ENCODE data around the gene PRDM11. TPM values are rescaled to one million over a fixed set of nuclear protein-coding genes. Genes with fewer than 3 reads are reported as not detected.

PRDM11 gene
- total RNA-seq, 1 donor from 2014 or later, result 1.4 TPM

- intact Hi-C loops (cut with micrococcal nuclease), result no loop called here
- Mint-ChIP-seq H3K36me3 (ENCODE audit: low read depth) (no peaks in the 10 kb centered on the region), H3K9me3 (no peaks in the 10 kb centered on the region), H3K27ac (no peak overlapping the region), H3K4me3 (no peak overlapping the region), H3K4me1 (peaks cover 2% of the 10 kb centered on the region), H3K27me3 (peaks cover 36% of the 10 kb centered on the region)
- DNase-seq, result no peak
These were observed 34.4 kb downstream of the PRDM11 start for GRCh38 chr11:45180848-45181192.

- Mint-ChIP-seq H3K36me3 (ENCODE audit: low read depth) (no peaks in the 10 kb centered on the region), H3K27ac (no peak overlapping the region), H3K4me1 (peaks cover 2% of the 10 kb centered on the region), H3K4me3 (no peak overlapping the region), H3K9me3 (no peaks in the 10 kb centered on the region), H3K27me3 (peaks cover 36% of the 10 kb centered on the region)
- intact Hi-C loops (cut with micrococcal nuclease), result no loop called here
- DNase-seq, result no peak
These were observed 34.9 kb downstream of the PRDM11 start for GRCh38 chr11:45181193-45181888.

GRCh38 chr11:45181889-45182550 lies 35.6 kb downstream of the PRDM11 start:
- DNase-seq, result no peak
- Mint-ChIP-seq H3K4me1 (peaks cover 2% of the 10 kb centered on the region), H3K9me3 (no peaks in the 10 kb centered on the region), H3K36me3 (ENCODE audit: low read depth) (no peaks in the 10 kb centered on the region), H3K27ac (no peak overlapping the region), H3K4me3 (no peak overlapping the region), H3K27me3 (peaks cover 36% of the 10 kb centered on the region)
- intact Hi-C loops (cut with micrococcal nuclease), result no loop called here

GRCh38 chr11:45182902-45183301 lies 36.5 kb downstream of the PRDM11 start:
- H3K27ac Mint-ChIP-seq, result no peak overlapping the region
- intact Hi-C loops (cut with micrococcal nuclease), result no loop called here
- DNase-seq, result no peak

GRCh38 chr11:45184640-45185039 lies 38.2 kb downstream of the PRDM11 start:
- intact Hi-C loops (cut with micrococcal nuclease), result no loop called here
- DNase-seq, result no peak
- H3K27ac Mint-ChIP-seq, result no peak overlapping the region
- no peaks in the 10 kb centered on the region for H3K9me3 Mint-ChIP-seq
- peaks cover 2% of the 10 kb centered on the region for H3K4me1 Mint-ChIP-seq
- H3K36me3 Mint-ChIP-seq (ENCODE audit: low read depth), result no peaks in the 10 kb centered on the region
- peaks cover 13% of the 10 kb centered on the region for H3K27me3 Mint-ChIP-seq
- H3K4me3 Mint-ChIP-seq, result no peak overlapping the region

More at GRCh38 chr11:45182902-45183301, 36.5 kb downstream of the PRDM11 start:
- Mint-ChIP-seq H3K9me3 (no peaks in the 10 kb centered on the region), H3K36me3 (ENCODE audit: low read depth) (no peaks in the 10 kb centered on the region), H3K27me3 (peaks cover 30% of the 10 kb centered on the region), H3K4me3 (no peak overlapping the region), H3K4me1 (peaks cover 2% of the 10 kb centered on the region)

- intact Hi-C loops (cut with micrococcal nuclease), result no loop called here
- Mint-ChIP-seq H3K9me3 (no peaks in the 10 kb centered on the region), H3K27ac (no peak overlapping the region), H3K4me1 (no peaks in the 10 kb centered on the region), H3K36me3 (ENCODE audit: low read depth) (no peaks in the 10 kb centered on the region), H3K4me3 (no peak overlapping the region), H3K27me3 (peaks cover 9% of the 10 kb centered on the region)
- DNase-seq, result no peak
These were observed 38.8 kb downstream of the PRDM11 start for GRCh38 chr11:45185228-45185729.

GRCh38 chr11:45187375-45187774 lies 40.9 kb downstream of the PRDM11 start:
- intact Hi-C loops (cut with micrococcal nuclease), result no loop called here
- H3K36me3 Mint-ChIP-seq (ENCODE audit: low read depth), result no peaks in the 10 kb centered on the region
- H3K27ac Mint-ChIP-seq, result no peak overlapping the region
- H3K4me1 Mint-ChIP-seq, result no peaks in the 10 kb centered on the region
- no peaks in the 10 kb centered on the region for H3K27me3 Mint-ChIP-seq
- H3K4me3 Mint-ChIP-seq, result no peak overlapping the region
- H3K9me3 Mint-ChIP-seq, result no peaks in the 10 kb centered on the region
- no peak for DNase-seq

- Mint-ChIP-seq H3K27ac (no peak overlapping the region), H3K36me3 (ENCODE audit: low read depth) (no peaks in the 10 kb centered on the region), H3K4me1 (no peaks in the 10 kb centered on the region), H3K4me3 (no peak overlapping the region), H3K27me3 (no peaks in the 10 kb centered on the region), H3K9me3 (no peaks in the 10 kb centered on the region)
- no peak for DNase-seq
- intact Hi-C loops (cut with micrococcal nuclease), result no loop called here
These were observed 41.7 kb downstream of the PRDM11 start for GRCh38 chr11:45188127-45188526.

GRCh38 chr11:45189230-45189629 lies 42.8 kb downstream of the PRDM11 start:
- Mint-ChIP-seq H3K27ac (no peak overlapping the region), H3K27me3 (no peaks in the 10 kb centered on the region), H3K9me3 (no peaks in the 10 kb centered on the region), H3K36me3 (ENCODE audit: low read depth) (no peaks in the 10 kb centered on the region), H3K4me3 (no peak overlapping the region), H3K4me1 (no peaks in the 10 kb centered on the region)
- DNase-seq, result no peak
- intact Hi-C loops (cut with micrococcal nuclease), result no loop called here

- Mint-ChIP-seq H3K36me3 (ENCODE audit: low read depth) (no peaks in the 10 kb centered on the region), H3K4me1 (no peaks in the 10 kb centered on the region), H3K27ac (no peak overlapping the region), H3K9me3 (no peaks in the 10 kb centered on the region), H3K4me3 (no peak overlapping the region), H3K27me3 (no peaks in the 10 kb centered on the region)
- no peak for DNase-seq
- intact Hi-C loops (cut with micrococcal nuclease), result no loop called here
These were observed 47.3 kb downstream of the PRDM11 start for GRCh38 chr11:45193695-45194094.

GRCh38 chr11:45204761-45205160 lies 58.3 kb downstream of the PRDM11 start:
- no peak overlapping the region for H3K27ac Mint-ChIP-seq
- no peaks in the 10 kb centered on the region for H3K4me1 Mint-ChIP-seq
- H3K9me3 Mint-ChIP-seq, result peaks cover 3% of the 10 kb centered on the region
- DNase-seq, result no peak
- H3K27me3 Mint-ChIP-seq, result no peaks in the 10 kb centered on the region
- no peaks in the 10 kb centered on the region for H3K36me3 Mint-ChIP-seq (ENCODE audit: low read depth)
- intact Hi-C loops (cut with micrococcal nuclease), result no loop called here
- H3K4me3 Mint-ChIP-seq, result no peak overlapping the region

- no peak overlapping the region for H3K4me3 Mint-ChIP-seq
- no peak for DNase-seq
These were observed 59.5 kb downstream of the PRDM11 start for GRCh38 chr11:45205978-45206377.

GRCh38 chr11:45208135-45208534 lies 61.7 kb downstream of the PRDM11 start:
- Mint-ChIP-seq H3K36me3 (ENCODE audit: low read depth) (no peaks in the 10 kb centered on the region), H3K27ac (no peak overlapping the region), H3K4me3 (no peak overlapping the region), H3K9me3 (peaks cover 3% of the 10 kb centered on the region), H3K4me1 (no peaks in the 10 kb centered on the region), H3K27me3 (no peaks in the 10 kb centered on the region)
- intact Hi-C loops (cut with micrococcal nuclease), result no loop called here
- DNase-seq, result no peak

More at GRCh38 chr11:45205978-45206377, 59.5 kb downstream of the PRDM11 start:
- H3K4me1 Mint-ChIP-seq, result no peaks in the 10 kb centered on the region
- H3K9me3 Mint-ChIP-seq, result peaks cover 3% of the 10 kb centered on the region
- H3K36me3 Mint-ChIP-seq (ENCODE audit: low read depth), result no peaks in the 10 kb centered on the region
- intact Hi-C loops (cut with micrococcal nuclease), result no loop called here
- no peak overlapping the region for H3K27ac Mint-ChIP-seq
- H3K27me3 Mint-ChIP-seq, result no peaks in the 10 kb centered on the region

GRCh38 chr11:45209000-45209879 lies 62.8 kb downstream of the PRDM11 start:
- Mint-ChIP-seq H3K27me3 (no peaks in the 10 kb centered on the region), H3K4me1 (no peaks in the 10 kb centered on the region), H3K27ac (no peak overlapping the region), H3K9me3 (no peaks in the 10 kb centered on the region), H3K4me3 (no peak overlapping the region), H3K36me3 (ENCODE audit: low read depth) (no peaks in the 10 kb centered on the region)
- DNase-seq, result no peak
- intact Hi-C loops (cut with micrococcal nuclease), result no loop called here

All from activated CD4-positive, alpha-beta T cell treated with anti-CD3 and anti-CD28 coated beads, Interleukin-2, amount 10 ng/mL, durations not matched to agents 24 days and 14 days (primary cell).